ENCODE measurements around the gene DCXR. TPM values are rescaled to one million over a fixed set of nuclear protein-coding genes. Genes with fewer than 3 reads are reported as not detected.
A peak's percentile ranks its signal among the peaks of the same experiment; 100 is the strongest.

Gene DCXR
- total RNA-seq, 2 experiments from 2014 or later: 132 to 147 TPM

- Histone ChIP-seq H2AFZ (ENCODE audit: low read length) (peak within 1 kb of the TSS; percentile 62), H3K79me2 (ENCODE audit: insufficient read depth, low read depth, low read length) (peaks cover 12% of the 10 kb centered on the region; the same call in 1 of the 2 replicates), H4K20me1 (ENCODE audit: insufficient read depth, low read length) (no peaks in the 10 kb centered on the region), H3K4me2 (ENCODE audit: low read length) (peak within 1 kb of the TSS; percentile 87), H3K4me1 (ENCODE audit: insufficient read depth, low read length, poor library complexity, severe bottlenecking) (peaks cover 30% of the 10 kb centered on the region), H3K36me3 (ENCODE audit: insufficient read depth, low read length) (peaks cover 10% of the 10 kb centered on the region; the same call in 1 of the 2 replicates), H3K9me3 (ENCODE audit: low read length) (no peaks in the 10 kb centered on the region), H3K27ac (ENCODE audit: low read depth, low read length, poor library complexity, severe bottlenecking) (peak within 1 kb of the TSS; percentile 44), H3K4me3 (ENCODE audit: low read depth, low read length, poor library complexity, severe bottlenecking) (peak within 1 kb of the TSS; percentile 94), H3K9me2 (ENCODE audit: insufficient read depth, low read length) (no peaks in the 10 kb centered on the region)
- intact Hi-C loops (cut with micrococcal nuclease; ENCODE audit: unreplicated experiment): loop anchor here (1.0 to 2.0 kb wide), 4 partner anchors 14 to 132 kb away; partner anchors contain the start of genes ALYREF, ANAPC11, DCXR and FASN
- DNase-seq (ENCODE audit: low spot score): peak; percentile 100
- ChIA-PET CTCF (ENCODE audit: unreplicated experiment) (interaction anchor here (0.5 to 3.8 kb wide), 4 partner anchors 15 to 218 kb away, joined by 3 to 19 read pairs (median 4); partner anchors contain the start of gene DCXR), POLR2A (interaction anchor here (0.7 to 2.0 kb wide), 5 partner anchors 12 to 147 kb away, joined by 3 to 9 read pairs (median 4); partner anchors contain the start of gene DCXR)
- TF ChIP-seq, protein P1, sequence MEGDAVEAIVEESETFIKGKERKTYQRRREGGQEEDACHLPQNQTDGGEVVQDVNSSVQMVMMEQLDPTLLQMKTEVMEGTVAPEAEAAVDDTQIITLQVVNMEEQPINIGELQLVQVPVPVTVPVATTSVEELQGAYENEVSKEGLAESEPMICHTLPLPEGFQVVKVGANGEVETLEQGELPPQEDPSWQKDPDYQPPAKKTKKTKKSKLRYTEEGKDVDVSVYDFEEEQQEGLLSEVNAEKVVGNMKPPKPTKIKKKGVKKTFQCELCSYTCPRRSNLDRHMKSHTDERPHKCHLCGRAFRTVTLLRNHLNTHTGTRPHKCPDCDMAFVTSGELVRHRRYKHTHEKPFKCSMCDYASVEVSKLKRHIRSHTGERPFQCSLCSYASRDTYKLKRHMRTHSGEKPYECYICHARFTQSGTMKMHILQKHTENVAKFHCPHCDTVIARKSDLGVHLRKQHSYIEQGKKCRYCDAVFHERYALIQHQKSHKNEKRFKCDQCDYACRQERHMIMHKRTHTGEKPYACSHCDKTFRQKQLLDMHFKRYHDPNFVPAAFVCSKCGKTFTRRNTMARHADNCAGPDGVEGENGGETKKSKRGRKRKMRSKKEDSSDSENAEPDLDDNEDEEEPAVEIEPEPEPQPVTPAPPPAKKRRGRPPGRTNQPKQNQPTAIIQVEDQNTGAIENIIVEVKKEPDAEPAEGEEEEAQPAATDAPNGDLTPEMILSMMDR (conservative IDR thresholded peaks at IDR 0.05; ENCODE audit: low read length): no peak
- no peak for TF ChIP-seq EZH2phosphoT487 (IDR thresholded peaks at IDR 0.05; ENCODE audit: borderline replicate concordance, low read depth, low read length)
- BruUV-seq (replicated peaks): no TSS peak
These were observed 14.5 kb downstream of the DCXR start, which contains the start of gene LRRC45 for GRCh38 chr17:82022981-82023446. Gene LRRC45 (plus strand): TSS chr17:82023305. CDS start chr17:82023644, 339 bp downstream.

DNA sequence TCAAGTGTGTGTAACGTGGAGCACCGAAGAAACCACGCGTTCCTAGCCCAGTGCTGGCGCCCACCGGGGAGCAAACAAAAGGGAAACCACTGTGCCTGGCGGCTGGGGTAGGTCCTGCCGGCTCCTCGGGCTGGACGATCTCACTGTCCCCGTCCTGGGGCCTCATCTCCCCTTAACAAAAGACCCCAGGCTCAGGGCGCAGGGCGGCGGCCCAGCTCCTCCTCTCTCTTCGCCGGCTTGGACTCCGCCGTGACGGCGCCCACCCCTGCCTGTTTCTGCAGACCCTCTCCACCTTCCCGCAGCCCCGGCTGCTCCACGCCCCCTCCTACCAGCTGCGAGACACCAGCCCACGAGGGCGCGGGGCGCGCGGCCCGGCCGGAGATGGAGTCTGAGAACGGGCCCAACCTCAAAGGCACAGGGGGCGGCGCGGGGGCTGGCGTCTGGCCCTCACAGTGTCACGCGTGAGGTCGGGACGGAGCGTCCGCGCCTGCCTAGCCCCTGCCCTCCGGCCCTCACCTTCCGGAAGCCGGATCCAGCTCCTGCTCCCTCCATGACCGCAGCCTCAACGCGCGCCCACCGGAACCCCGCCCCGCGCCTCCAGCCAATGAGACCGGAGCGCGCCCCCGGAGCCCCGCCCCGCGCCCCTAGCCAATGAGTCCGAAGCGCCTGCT, 15.1 kb downstream of the DCXR start, which contains the start of gene CENPX:
CENPX (minus strand) TSS at position 569 of the 671 bp plus-strand sequence; CDS start at position 552, 17 bp downstream.
- Histone ChIP-seq H3K27ac (ENCODE audit: low read depth, low read length, poor library complexity, severe bottlenecking) (peak within 1 kb of the TSS; percentile 44), H4K20me1 (ENCODE audit: insufficient read depth, low read length) (no peaks in the 10 kb centered on the region), H3K79me2 (ENCODE audit: insufficient read depth, low read depth, low read length) (peaks cover 12% of the 10 kb centered on the region; the same call in 1 of the 2 replicates), H3K4me1 (ENCODE audit: insufficient read depth, low read length, poor library complexity, severe bottlenecking) (peaks cover 30% of the 10 kb centered on the region), H3K9me2 (ENCODE audit: insufficient read depth, low read length) (no peaks in the 10 kb centered on the region), H3K9me3 (ENCODE audit: low read length) (no peaks in the 10 kb centered on the region), H3K4me2 (ENCODE audit: low read length) (peak within 1 kb of the TSS; percentile 87), H2AFZ (ENCODE audit: low read length) (peak within 1 kb of the TSS; percentile 62), H3K36me3 (ENCODE audit: insufficient read depth, low read length) (peaks cover 11% of the 10 kb centered on the region; the same call in 1 of the 2 replicates), H3K4me3 (ENCODE audit: low read depth, low read length, poor library complexity, severe bottlenecking) (peak within 1 kb of the TSS; percentile 94)
- intact Hi-C loops (cut with micrococcal nuclease; ENCODE audit: unreplicated experiment): loop anchor here (1.0 to 2.0 kb wide), 2 partner anchors 56 to 131 kb away; partner anchors contain the start of genes ALYREF and ANAPC11
- ChIA-PET POLR2A (interaction anchor here (0.6 to 2.0 kb wide), 7 partner anchors 13 to 231 kb away, joined by 3 to 9 read pairs (median 4); partner anchors contain the start of genes DCXR and MCRIP1), CTCF (ENCODE audit: unreplicated experiment) (interaction anchor here (0.7 to 3.8 kb wide), 5 partner anchors 12 to 214 kb away, joined by 3 to 19 read pairs (median 4); partner anchors contain the start of gene DCXR)
- DNase-seq (ENCODE audit: low spot score): no peak
- BruUV-seq (replicated peaks): no TSS peak
- TF ChIP-seq, protein P1 (conservative IDR thresholded peaks at IDR 0.05; ENCODE audit: low read length): no peak
- TF ChIP-seq EZH2phosphoT487 (IDR thresholded peaks at IDR 0.05; ENCODE audit: borderline replicate concordance, low read depth, low read length): no peak

All from OCI-LY7 (cell line).